Adrenal gland (tissue), 5 donors: Measurements from ENCODE around the gene CEP152.

ENCODE experiments used
- CTCF ChIP-seq, 6 experiments: fragments of 450-650 bp in 4 of 6; fragments of 200-600 bp in 2 of 6; sonication (generic) in 1 of 6; IDR thresholded peaks; 1 replicate in 5 of 6; 2 replicates in 1 of 6; pipeline versions ENCODE4 v1.5.1 to v1.8.0; 2016 to 2021; ENCODE audit warnings: antibody characterized with exemption in 6 of 6, mild to moderate bottlenecking in 2 of 6, moderate library complexity in 1 of 6
- POLR2A ChIP-seq, 2 donors: fragments of 450-650 bp; IDR thresholded peaks; one replicate each; pipeline ENCODE4 v1.6.1; 2017; ENCODE audit warnings: antibody characterized with exemption in 2 of 2, mild to moderate bottlenecking in 2 of 2, moderate library complexity in 1 of 2
- donor health status: DM: no; HTN: no; CAD: no.

DNA sequence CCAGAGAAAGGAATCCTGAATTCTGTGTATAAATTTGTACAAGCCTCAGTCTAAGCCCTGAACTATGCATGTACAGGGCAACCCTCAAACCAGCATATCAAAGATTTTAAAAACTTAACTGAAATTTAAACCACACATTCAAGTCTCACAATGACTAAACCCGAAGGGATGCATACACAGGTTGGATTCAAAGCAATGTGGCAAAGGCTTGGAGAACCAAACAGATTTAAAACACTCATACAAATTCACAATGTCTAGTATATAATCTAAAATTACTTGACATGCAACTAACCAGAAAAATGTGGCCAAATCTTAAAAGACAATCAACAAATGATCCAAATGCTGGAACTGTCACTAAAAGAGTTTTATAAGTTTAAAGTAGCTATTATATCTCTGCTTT, 36.4 kb downstream of the CEP152 start:
- TF ChIP-seq POLR2A (IDR thresholded peaks at IDR 0.05) (no peak), CTCF (IDR thresholded peaks at IDR 0.05) (no peak)
